Esophagus muscularis mucosa (tissue), 3 donors: ENCODE results near the gene CBLL1.

Experiments
- CTCF ChIP-seq, 3 experiments: fragments of 200-600 bp in 2 of 3; fragments of 450-650 bp in 1 of 3; sonication (generic) in 2 of 3; IDR thresholded peaks; one replicate each; pipeline ENCODE4 v1.5.1; 2017 to 2019; ENCODE audit warnings: antibody characterized with exemption in 3 of 3, mild to moderate bottlenecking in 2 of 3, moderate library complexity in 1 of 3
- POLR2A ChIP-seq: fragments of 450-650 bp; IDR thresholded peaks from one replicate; pipeline ENCODE4 v1.6.1; 2017; ENCODE audit warnings: antibody characterized with exemption, moderate library complexity, mild to moderate bottlenecking, low read depth
- POLR2AphosphoS5 ChIP-seq, 2 donors: sonication (generic); formaldehyde crosslinking; IDR thresholded peaks; one replicate each; pipeline ENCODE4 v1.6.1; 2017; ENCODE audit warnings: antibody characterized with exemption in 2 of 2

DNA sequence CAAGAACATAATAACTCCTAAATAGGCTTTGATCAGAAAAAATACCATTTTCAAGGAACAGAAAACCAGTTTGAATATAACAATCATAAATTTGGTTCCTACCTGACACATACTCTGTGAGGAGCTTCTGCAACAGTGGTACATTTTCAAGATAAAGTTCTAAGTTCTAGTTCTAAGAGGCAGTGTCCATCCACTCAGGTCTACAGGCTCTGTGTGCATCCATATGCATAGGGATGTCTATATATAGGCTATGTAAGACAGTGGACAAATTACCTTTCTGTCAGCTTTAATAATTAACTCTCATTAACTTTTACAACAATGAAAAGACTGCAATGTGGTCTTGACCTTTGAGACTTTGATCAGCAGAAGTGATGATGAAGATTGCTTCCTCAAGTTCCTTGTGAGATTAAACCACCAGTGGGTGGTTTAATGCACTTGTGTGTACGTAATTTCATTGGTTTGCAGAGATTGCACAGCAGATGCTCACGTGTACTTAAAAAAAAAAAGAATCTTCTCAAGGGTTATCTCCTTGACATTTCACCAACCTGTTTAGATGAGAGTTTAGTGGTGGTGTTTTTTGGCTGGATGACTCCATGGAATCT is 59.2 kb downstream of the CBLL1 start, which contains the start of gene SLC26A3:
- TF ChIP-seq CTCF (IDR thresholded peaks at IDR 0.05) (no peak), POLR2A (no peak), POLR2AphosphoS5 (IDR thresholded peaks at IDR 0.05) (no peak)
